ENCODE measurements around the gene PORCN. TPM values are rescaled to one million over a fixed set of nuclear protein-coding genes. Genes with fewer than 3 reads are reported as not detected.

Gene PORCN
- total and polyA plus RNA-seq, 11 donors, result 9.6 to 37.3 (median 17.3) TPM

DNA sequence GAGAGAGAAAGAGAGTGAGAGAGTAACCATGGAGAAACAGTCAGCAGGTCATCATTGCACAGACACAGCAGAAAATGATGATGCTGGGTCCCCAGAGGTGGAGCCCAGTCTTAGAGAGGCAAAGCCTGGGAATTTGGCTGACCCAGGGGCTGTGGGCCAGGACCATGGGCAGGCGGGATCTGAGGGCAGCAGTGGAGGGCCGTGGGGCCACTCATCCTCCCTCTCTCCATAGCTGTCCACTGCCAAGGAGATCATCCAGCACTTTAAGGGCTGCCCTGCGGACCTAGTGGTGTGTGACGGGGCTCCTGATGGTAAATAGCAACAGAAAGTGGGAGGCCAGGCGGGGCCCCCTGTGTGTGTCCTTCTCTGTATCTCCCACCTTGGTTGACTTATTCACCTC is 30.0 kb upstream of the PORCN start:
- no peak overlapping the region for H3K27ac ChIP-seq
- WGBS, 4 donors, result 73 to 95% (median 80%) methylated on average over 5 of the region's 5 CpGs
- peaks cover 0 to 8% (median 0%) of the 10 kb centered on the region in 12 donors for H3K4me1 ChIP-seq
- TF ChIP-seq, protein P1, sequence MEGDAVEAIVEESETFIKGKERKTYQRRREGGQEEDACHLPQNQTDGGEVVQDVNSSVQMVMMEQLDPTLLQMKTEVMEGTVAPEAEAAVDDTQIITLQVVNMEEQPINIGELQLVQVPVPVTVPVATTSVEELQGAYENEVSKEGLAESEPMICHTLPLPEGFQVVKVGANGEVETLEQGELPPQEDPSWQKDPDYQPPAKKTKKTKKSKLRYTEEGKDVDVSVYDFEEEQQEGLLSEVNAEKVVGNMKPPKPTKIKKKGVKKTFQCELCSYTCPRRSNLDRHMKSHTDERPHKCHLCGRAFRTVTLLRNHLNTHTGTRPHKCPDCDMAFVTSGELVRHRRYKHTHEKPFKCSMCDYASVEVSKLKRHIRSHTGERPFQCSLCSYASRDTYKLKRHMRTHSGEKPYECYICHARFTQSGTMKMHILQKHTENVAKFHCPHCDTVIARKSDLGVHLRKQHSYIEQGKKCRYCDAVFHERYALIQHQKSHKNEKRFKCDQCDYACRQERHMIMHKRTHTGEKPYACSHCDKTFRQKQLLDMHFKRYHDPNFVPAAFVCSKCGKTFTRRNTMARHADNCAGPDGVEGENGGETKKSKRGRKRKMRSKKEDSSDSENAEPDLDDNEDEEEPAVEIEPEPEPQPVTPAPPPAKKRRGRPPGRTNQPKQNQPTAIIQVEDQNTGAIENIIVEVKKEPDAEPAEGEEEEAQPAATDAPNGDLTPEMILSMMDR (IDR thresholded peaks at IDR 0.05), result no peak
- no peak for TF ChIP-seq POLR2A (IDR thresholded peaks at IDR 0.05)
- DNase-seq (no peak), ATAC-seq (no peak)
- H3K27me3 ChIP-seq, result no peaks in the 10 kb centered on the region
- intact Hi-C loops (cut with DNase I), result loop anchor here in 1 of 10 donors (10.0 kb wide), 1 partner anchor 404 kb away; the partner anchor contains the start of gene ZNF630
- peaks cover 0 to 26% (median 12%) of the 10 kb centered on the region in 9 donors for H3K36me3 ChIP-seq
- no peaks in the 10 kb centered on the region for H3K9me3 ChIP-seq
- H3K4me3 ChIP-seq, result no peak overlapping the region

DNA sequence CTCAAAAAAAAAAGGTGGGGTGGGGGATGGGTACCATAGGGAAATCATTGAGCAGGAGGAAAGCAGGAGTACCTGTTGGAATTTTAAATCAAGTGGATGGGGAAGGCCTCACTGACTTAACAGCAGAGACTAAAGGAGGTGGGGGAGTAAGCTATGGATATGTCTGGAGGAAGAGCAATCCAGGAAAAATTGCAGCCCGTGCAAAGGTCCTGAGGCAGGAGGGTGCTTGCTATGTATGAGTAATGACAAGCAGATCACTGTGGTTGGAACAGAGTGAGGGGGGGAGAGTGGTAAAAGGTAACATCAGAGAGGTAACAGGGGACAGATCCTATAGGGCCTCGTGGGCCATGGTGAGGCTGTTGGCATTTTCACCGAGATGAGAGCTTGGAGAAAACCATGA is 28.6 kb upstream of the PORCN start:
- WGBS, 4 donors, result 68 to 95% (median 88%) methylated on average over 3 of the region's 3 CpGs
- no peaks in the 10 kb centered on the region for H3K27me3 ChIP-seq
- intact Hi-C loops (cut with DNase I), result no loop called here
- DNase-seq, result no peak
- peaks cover 0 to 4% (median 0%) of the 10 kb centered on the region in 12 donors for H3K4me1 ChIP-seq
- H3K36me3 ChIP-seq, result peaks cover 0 to 27% (median 16%) of the 10 kb centered on the region in 9 donors
- TF ChIP-seq, protein P1 (IDR thresholded peaks at IDR 0.05), result no peak
- no peak for TF ChIP-seq POLR2A (IDR thresholded peaks at IDR 0.05)
- no peak for ATAC-seq
- no peak overlapping the region for H3K4me3 ChIP-seq
- no peak overlapping the region for H3K27ac ChIP-seq
- H3K9me3 ChIP-seq, result no peaks in the 10 kb centered on the region

DNA sequence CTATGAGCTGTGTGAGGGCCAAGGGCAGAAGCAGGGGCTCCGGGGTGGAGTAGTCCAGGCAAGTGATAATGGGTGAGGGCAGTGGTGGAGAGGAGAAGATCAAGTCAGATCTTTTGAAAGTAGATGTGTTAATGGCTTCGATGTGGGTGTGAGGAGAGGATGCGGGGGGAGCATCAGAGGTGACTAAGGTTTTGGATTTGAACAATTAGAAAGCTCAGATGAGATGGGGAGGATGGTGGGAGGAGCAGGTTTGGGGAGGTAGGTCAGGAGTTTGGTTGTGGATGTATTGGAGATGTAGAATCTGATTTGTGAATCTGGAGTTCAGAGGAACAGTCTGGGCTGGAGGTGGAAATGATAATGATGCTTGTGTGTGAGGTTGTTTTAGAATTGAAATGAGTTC is 28.2 kb upstream of the PORCN start:
- Histone ChIP-seq H3K4me1 (no peaks in the 10 kb centered on the region), H3K4me3 (no peak overlapping the region), H3K27me3 (no peaks in the 10 kb centered on the region), H3K27ac (no peak overlapping the region), H3K36me3 (peaks cover 0 to 27% (median 16%) of the 10 kb centered on the region in 9 donors), H3K9me3 (no peaks in the 10 kb centered on the region)
- DNase-seq (no peak), ATAC-seq (no peak)
- intact Hi-C loops (cut with DNase I), result no loop called here
- TF ChIP-seq, protein P1 (IDR thresholded peaks at IDR 0.05), result no peak
- TF ChIP-seq POLR2A (IDR thresholded peaks at IDR 0.05), result no peak
- WGBS, 4 donors, result 77 to 94% (median 87%) methylated on average over 3 of the region's 3 CpGs

DNA sequence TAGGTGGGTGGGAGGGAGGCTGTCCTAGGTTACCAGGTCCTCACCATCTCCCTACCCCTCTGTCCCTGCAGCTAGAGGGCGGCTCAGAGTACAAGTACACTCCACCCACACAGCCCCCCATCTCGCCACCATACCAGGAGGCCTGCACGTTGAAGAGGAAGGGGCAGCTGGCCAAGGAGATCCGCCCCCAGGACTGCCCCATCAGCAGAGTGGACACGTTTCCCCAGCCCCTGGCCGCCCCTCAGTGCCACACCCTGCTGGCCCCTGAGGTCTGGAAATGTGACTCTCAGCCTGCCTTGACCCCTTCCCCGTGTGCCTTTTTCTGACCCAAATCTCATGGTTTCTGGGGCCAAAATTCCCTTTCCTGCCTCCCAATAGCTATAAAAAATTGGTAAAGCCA is 26.3 kb upstream of the PORCN start:
- ATAC-seq, result no peak

More for the DNA sequence above, 26.3 kb upstream of the PORCN start:
- H3K4me3 ChIP-seq, result no peak overlapping the region
- WGBS, 4 donors, result 66 to 86% (median 76%) methylated on average over 5 to 7 of the region's 7 CpGs
- H3K4me1 ChIP-seq, result no peaks in the 10 kb centered on the region
- no peaks in the 10 kb centered on the region for H3K9me3 ChIP-seq
- H3K27me3 ChIP-seq, result no peaks in the 10 kb centered on the region
- TF ChIP-seq POLR2A (IDR thresholded peaks at IDR 0.05), result no peak
- TF ChIP-seq, protein P1 (IDR thresholded peaks at IDR 0.05), result no peak
- peaks cover 0 to 32% (median 16%) of the 10 kb centered on the region in 9 donors for H3K36me3 ChIP-seq
- no peak overlapping the region for H3K27ac ChIP-seq
- intact Hi-C loops (cut with DNase I), result no loop called here
- no peak for DNase-seq
